ENCODE data around the gene HID1.

- TF ChIP-seq CTCF (IDR thresholded peaks at IDR 0.05; ENCODE audit: low read length) (no peak), EZH2 (optimal IDR thresholded peaks at IDR 0.05; ENCODE audit: low read depth, low read length) (no peak), EZH2phosphoT487 (IDR thresholded peaks at IDR 0.05; ENCODE audit: low read length) (no peak)
These were observed 48.0 kb upstream of the HID1 start for GRCh38 chr17:75020331-75021110.
